Lower leg skin (tissue), 3 donors: Measurements from ENCODE around the gene SHROOM3.

Experiments
- CTCF ChIP-seq, 3 donors: fragments of 450-650 bp; IDR thresholded peaks; one replicate each; pipeline ENCODE4 v1.5.1; 2016; ENCODE audit warnings: antibody characterized with exemption in 3 of 3, mild to moderate bottlenecking in 3 of 3, moderate library complexity in 2 of 3
- POLR2A ChIP-seq, 2 donors: fragments of 450-650 bp; IDR thresholded peaks; one replicate each; pipeline ENCODE4 v1.6.1; 2016 to 2017; ENCODE audit warnings: antibody characterized with exemption in 2 of 2, mild to moderate bottlenecking in 1 of 2, moderate library complexity in 1 of 2

- TF ChIP-seq CTCF (IDR thresholded peaks at IDR 0.05) (no peak), POLR2A (IDR thresholded peaks at IDR 0.05) (no peak)
Measured at GRCh38 chr4:76597423-76597979, 162.5 kb downstream of the SHROOM3 start.
